AG08396 (cell line): ENCODE data around the gene MED27.

Experiments
- DNase-seq: peaks from one replicate; pipeline ENCODE4 v3.0.0; 2012; ENCODE audit warnings: low spot score, mixed read lengths

The MED27 gene

DNA sequence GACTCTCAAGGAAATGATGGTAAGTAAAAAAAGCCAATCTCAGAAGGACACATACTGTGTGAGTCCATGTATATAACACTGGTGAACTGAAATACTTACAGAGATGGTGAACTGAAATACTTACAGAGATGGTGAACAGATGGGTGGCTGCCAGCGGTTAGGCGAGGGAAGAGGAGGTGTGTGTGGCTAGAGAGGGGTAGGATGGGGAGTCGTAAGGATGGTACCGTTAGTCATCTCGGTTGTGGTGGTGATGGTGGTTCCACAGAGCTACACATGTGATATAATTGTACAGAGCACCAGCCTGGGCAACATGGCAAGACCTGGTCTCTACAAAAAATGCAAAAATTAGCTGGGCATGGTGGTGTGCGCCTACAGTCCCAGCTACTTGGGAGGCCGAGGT is 226.2 kb downstream of the MED27 start:
- no peak for DNase-seq

GRCh38 chr9:131851414-131851813 is 228.3 kb downstream of the MED27 start:
- no peak for DNase-seq

DNA sequence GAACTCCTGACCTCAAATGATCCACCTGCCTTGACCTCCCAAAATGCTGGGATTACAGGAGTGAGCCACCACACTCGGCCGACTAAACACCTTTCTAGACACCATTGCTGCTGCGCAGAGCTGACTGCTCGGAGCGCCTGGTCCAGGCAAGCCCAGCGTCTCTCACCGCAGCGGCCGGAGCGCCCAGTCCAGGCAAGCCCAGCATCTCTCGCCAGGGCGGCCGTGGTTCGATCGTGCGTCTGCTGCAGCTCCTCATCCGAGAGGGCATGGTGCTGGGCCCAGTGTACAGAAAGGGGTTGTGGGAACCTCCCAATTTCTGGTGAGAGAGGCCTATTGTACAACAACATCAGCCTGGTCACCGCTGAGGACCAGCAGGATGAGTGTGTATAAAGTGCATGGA is 230.3 kb downstream of the MED27 start:
- DNase-seq = no peak

DNA sequence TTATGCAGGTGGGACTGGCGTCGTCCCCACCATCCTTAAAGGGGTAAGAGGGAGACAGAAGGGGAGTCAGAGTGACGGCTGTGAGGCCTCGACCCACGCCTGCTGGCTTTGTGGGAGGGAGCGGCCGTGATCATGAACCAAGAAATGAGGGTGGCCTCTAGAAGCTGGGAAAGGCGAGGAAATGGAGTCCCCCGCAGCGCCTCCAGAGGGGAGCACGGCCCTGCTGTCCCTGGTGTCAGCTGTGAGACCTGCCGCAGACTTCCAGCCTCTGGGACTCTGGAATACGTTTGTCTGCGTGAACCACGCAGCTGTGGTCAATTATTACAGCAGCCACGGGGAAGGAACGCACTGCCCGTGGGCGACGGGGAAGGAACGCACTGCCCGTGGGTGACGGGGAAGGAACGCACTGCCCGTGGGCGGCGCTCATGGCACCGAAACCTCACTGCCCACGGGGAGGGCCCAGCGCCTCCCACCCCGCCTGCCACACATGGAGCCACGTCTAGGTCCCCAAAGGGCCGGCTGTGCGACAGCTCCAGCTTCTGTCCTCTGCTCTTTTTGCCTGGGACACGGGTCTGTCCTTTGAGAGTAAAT is 231.0 kb downstream of the MED27 start:
- no peak for DNase-seq

DNA sequence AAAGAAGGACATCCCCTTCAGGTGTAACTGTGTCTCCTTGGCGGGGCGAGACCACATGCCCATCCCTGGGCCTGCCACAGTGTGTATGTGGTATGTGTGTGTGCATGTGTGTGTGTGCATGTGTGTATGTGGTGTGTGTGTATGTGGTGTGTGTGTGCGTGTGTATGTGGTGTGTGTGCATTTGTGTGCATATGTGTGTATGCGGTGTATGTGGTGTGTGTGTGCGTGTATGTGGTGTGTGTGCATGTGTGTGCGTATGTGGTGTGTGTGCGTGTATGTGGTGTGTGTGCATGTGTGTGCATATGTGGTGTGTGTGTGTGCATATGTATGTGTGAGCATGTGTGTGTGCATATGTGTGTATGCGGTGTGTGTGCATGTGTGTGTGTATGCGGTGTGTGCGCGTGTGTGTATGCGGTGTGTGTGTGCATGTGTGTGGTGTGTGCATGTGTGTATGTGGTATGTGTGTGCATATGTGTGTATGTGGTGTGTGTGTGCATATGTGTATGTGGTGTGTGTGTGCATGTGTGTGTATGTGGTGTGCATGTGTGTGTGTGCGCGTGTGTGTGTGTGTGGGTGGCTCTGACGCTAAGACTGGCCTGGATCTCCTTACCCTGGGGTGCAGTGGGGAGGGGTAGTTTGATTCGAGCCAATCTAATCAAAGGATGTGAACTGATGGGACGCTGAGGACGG is 231.9 kb downstream of the MED27 start:
- DNase-seq = no peak

GRCh38 chr9:131845305-131846298 is 234.1 kb downstream of the MED27 start:
- no peak for DNase-seq

GRCh38 chr9:131844745-131845118 is 234.9 kb downstream of the MED27 start:
- no peak for DNase-seq

- DNase-seq = no peak
These were observed 235.5 kb downstream of the MED27 start for GRCh38 chr9:131843989-131844744.

DNA sequence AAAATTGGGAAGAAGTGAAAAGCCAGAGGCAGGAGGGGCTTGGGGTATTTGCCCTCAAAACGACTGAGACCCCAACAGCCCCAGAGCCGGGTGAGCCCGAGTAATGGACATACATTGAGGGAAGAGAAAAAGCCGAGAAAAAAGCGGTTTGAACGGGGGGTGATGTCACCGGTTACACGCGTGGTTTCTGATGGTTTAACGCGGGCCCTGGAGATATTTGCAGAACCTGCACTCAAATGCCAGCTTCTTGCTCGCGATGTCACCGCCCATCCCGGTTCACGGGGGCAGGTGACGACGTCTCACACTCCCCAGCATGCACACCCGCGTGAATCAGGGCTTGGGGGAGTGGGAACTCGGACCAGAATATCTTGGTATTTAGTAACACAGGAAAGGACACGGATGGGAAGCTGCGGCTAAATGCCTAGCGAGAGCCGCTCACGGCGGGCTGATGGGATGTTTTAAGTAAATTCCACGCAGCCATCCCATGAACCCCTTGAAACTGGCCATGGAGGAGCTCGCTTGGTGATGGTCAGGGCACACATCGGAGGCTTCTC is 237.8 kb downstream of the MED27 start:
- no peak for DNase-seq

GRCh38 chr9:131840751-131841702 is 238.6 kb downstream of the MED27 start:
- no peak for DNase-seq

GRCh38 chr9:131840220-131840619 is 239.4 kb downstream of the MED27 start:
- no peak for DNase-seq

DNA sequence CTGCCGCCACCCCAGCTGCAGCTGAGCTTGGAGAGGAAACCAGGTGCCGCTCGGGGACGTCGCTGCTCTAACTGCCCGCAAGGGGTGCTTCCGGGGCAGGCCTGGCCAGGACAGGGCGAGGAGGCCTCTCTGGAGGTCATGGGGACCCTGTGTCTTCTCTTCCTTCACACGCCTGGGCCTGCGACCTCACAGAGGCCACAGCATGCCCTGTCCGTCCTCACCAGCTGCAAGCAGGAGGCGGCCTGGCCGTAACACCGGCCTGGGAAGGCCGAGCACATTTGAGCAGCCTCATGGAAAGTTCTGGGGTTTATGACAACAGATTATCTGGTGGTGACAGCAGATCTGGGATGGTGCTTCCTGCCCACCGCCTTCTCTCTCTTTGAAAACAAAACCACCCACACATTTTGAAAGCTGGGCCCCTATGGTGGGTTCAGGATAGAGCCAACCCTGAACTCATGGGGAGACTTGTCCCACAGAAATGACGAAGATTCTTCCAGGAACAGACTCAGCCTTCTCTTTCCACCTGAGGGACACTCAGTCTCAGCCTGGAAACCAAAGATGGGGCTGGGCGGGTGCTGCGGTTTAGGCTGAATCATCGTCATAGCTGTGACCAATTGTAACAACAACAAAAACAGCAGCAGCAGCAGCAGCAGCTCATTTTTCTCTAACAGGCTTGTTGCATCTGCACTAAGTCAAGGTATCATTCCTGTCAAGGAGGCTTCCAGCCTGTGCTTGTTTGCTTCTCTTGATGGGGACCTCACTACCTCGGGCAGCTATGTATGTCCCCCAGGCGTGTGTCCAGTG is 240.2 kb downstream of the MED27 start:
- peak; percentile 84 for DNase-seq

DNA sequence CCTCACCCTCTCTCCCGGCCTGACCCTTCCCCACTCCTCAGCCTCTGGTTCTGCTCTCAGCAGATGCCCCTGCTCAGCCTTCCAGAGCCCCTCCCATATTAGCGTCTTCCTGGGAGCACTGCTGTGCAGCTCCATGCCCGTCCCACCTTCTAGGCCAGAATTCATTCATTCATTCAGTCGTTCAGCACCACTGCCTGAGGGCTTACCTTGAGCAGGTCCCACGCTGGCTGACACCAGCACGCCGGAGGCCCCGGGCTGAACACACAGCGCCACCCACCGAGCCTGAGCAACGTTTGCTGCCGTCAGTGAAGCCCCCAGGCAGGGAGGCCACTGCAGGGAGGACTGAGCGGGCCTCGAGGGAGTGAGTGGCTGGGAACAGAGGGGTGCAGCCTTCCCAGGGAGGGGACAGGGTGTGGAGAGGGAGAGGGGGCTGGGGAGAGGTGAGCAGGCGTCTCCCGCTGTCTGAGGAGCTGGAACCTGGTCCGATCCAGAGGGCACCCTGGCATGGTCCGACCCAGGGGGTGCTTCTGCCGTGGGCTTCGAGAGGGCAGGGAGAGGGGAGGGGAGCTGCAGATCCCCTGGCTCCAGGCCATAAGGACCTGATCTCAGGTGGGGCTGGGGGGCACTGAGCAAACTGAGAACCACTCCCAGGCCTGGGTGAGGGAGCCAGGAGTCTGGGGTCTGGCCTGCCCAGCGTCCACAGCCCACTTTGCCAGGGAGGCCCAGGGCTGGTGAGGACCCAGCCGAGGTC is 241.0 kb downstream of the MED27 start:
- DNase-seq = no peak

GRCh38 chr9:131837836-131838235 is 241.8 kb downstream of the MED27 start:
- no peak for DNase-seq

- no peak for DNase-seq
These were observed 242.4 kb downstream of the MED27 start for GRCh38 chr9:131837316-131837715.

- DNase-seq = no peak
These were observed 242.9 kb downstream of the MED27 start for GRCh38 chr9:131836607-131837315.

- no peak for DNase-seq
These were observed 243.6 kb downstream of the MED27 start for GRCh38 chr9:131836021-131836420.

- DNase-seq = no peak
These were observed 244.3 kb downstream of the MED27 start for GRCh38 chr9:131835151-131835910.
